Amniotic stem cell (primary cell): ENCODE measurements around the gene ANO10.
"Not testable (repeated sequence)": the region's sequence is repeated elsewhere in the genome, so short reads cannot be mapped to it uniquely, and the experiment has no call there.

Source experiments
- DNase-seq: peaks from one replicate; lab custom pipeline; 2025; lab: John Stamatoyannopoulos, UW

The ANO10 gene

GRCh38 chr3:43627360-43627759 lies 5.5 kb upstream of the ANO10 start:
- no peak for DNase-seq

DNA sequence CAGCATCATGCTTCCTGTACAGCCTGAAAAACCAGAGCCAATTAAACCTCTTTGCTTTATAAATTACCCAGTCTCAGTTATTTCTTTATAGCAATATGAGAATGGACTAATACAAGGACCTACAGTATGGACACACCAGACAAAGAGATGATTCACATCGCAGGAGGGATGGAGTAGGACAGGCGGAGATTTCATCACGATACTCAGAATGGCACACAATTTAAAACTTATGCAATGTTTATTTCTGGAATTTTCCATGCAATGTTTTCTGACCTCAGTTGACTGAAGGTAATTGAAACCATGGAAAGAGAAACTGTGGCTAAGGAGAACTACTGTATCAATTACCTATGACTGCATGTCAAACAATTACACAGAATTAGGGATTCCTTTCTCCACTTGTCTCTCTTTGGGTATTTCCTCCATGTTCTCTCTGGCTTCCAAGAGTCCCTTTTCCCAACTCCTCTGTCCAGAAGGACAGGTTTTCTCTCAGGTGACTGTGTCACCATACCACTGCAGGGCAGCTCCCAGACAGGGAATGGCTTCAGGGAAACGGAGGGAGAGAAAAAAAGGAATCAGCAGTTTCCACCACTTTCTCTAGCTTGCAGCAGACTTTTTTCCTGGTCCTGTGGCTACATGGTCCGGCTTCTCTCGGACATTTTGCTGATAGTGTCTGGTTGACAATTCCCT lies 3.0 kb upstream of the ANO10 start:
- no peak for DNase-seq

DNA sequence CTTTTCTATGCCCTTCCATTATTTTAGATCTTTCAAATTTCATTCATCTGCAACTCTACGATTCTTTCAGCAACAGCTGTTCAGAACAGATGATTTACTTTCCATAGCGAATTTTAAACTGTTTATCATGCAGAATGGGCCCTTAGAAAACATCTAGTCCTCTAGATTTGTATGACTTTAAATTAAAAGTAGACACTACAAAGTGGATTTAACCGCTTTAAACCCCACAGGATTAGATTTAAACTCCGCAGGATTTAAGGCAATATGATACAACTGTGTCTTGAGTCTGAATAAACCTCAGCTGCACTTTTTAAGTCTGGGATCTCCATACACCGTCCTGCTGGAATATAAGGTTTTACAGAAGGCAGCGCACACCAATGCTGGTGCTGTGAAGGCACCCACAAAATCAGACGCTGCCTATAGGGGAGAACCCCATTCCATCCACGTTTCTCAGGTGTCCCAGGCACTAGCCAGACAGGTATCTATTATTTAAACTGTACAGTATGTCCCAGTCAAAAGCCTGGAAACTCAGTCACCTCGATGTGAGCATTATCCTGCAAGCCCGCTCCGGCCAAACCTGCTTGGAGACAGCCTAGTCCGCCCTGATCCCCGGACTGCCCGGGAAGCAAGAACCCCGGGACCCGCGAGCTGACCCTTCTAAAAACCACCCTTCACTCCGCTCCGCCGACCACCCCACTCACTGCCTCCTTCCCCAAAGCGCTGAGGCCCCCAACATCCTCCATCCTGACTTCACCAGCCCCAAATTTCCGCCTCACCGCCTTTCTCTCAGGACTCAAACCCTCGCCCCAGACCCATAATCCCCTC lies 768 bp downstream of the ANO10 start:
- no peak for DNase-seq

GRCh38 chr3:43619588-43619987 lies 2.2 kb downstream of the ANO10 start:
- no peak for DNase-seq

GRCh38 chr3:43618142-43618541 lies 3.7 kb downstream of the ANO10 start:
- DNase-seq = no peak

GRCh38 chr3:43616034-43616433 lies 5.8 kb downstream of the ANO10 start:
- DNase-seq = no peak

DNA sequence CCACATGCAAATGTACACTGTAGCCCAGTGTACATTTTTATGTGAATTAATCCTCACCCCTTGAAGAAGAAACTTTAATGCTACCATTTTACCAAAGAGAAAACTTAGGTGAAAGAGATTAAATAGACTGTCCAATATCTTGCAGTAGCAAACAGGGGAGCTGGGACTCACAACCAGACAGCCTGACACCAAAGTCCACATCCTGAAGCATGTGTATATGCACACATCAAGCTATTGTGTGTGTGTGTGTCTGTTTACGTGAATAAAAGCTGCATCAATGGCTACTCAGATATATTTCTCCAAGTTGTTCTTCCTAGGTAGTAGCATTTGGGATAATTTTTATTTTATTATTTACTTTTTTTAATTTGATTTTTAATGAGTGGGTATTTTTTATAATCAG lies 6.7 kb downstream of the ANO10 start:
- DNase-seq = no peak

- no peak for DNase-seq
Observed at GRCh38 chr3:43613976-43614375, 7.8 kb downstream of the ANO10 start.

GRCh38 chr3:43612419-43612818 lies 9.4 kb downstream of the ANO10 start:
- no peak for DNase-seq

DNA sequence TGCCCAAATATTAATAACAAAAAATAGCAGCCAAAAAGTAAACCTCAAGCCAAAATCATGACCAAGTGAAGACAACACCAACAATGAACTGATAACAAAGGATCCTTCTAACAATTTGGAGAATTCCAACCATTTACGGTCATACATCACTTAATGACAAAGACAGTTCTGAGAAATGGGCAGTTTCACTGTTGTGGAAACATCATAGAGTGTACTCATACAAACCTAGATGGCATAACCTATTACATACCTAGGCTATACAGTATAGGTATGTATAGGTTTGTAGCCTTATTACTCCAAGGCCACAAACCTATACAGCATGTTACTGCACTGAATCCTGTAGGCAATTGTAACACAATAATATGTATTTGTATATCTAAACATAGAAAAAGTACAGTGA lies 12.4 kb downstream of the ANO10 start:
- DNase-seq = no peak

- no peak for DNase-seq
Observed at GRCh38 chr3:43608751-43609150, 13.1 kb downstream of the ANO10 start.

DNA sequence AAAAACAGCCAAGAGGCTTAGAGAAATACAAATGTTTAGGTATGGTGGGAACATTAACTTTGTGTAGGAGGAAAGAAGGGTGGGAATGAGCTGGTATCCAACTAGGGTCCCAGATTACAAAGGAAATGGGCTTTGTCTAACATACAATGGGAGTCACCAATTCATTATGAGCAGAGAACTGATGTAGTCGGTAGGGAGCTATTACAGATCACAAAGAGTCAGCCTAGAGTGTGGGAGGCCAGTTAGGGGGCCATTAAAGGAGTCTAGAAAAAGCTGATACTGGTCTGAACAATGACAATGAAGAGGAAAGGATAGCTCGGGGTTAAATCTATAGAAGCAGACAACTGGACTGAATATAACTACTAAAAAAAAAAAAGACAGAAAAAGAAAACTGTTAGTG lies 15.5 kb downstream of the ANO10 start:
- DNase-seq = no peak

- DNase-seq = not testable (repeated sequence)
Observed at GRCh38 chr3:43599959-43600358, 21.9 kb downstream of the ANO10 start.

DNA sequence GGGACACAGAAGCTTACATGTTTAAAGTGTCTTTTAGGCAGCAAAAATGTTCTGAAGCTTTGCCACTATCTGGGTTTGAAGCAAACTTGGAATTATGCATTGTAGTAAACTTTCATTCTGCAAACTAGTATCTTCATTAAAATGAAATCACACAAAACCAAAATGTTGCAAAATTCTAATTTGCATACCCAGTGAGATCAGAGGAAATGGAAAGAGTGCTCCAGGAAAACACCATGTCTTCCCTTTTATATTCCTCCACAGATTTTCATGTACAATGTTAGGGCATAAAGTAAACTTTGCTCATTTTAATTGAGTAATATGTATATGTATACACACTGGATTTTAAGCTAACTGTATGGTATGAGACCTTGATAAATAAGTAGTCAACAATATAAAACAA lies 23.9 kb downstream of the ANO10 start:
- no peak for DNase-seq

DNA sequence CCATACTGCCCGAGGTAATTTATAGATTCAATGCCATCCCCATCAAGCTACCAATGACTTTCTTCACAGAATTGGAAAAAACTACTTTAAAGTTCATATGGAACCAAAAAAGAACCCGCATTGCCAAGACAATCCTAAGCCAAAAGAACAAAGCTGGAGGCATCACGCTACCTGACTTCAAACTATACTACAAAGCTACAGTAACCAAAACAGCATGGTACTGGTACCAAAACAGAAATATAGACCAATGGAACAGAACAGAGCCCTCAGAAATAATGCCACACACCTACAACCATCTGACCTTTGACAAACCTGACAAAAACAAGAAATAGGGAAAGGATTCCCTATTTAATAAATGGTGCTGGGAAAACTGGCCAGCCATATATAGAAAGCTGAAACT lies 25.6 kb downstream of the ANO10 start:
- DNase-seq = not testable (repeated sequence)

GRCh38 chr3:43595280-43595679 lies 26.5 kb downstream of the ANO10 start:
- DNase-seq = not testable (repeated sequence)

DNA sequence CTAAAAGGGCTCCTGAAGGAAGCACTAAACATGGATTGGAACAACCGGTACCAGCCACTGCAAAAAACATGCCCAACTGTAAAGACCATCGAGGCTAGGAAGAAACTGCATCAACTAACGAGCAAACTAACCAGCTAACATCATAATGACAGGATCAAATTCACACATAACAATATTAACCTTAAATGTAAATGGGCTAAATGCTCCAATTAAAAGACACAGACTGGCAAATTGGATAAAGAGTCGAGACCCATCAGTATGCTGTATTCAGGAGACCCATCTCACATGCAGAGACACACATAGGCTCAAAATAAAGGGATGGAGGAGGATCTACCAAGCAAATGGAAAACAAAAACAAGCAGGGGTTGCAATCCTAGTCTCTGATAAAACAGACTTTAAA lies 28.2 kb downstream of the ANO10 start:
- DNase-seq = not testable (repeated sequence)

DNA sequence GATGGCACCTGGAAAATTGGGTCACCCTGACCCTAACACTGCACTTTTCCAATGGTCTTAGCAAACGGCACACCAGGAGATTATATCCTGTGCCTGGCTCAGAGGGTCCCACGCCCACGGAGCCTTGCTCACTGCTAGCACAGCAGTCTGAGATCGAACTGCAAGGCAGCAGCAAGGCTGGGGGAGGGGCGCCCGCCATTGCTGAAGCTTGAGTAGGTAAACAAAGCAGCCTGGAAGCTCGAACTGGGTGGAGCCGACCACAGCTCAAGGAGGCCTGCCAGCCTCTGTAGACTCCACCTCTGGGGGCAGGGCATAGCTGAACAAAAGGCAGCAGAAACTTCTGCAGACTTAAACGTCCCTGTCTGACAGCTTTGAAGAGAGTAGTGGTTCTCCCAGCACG lies 29.9 kb downstream of the ANO10 start:
- DNase-seq = not testable (repeated sequence)

DNA sequence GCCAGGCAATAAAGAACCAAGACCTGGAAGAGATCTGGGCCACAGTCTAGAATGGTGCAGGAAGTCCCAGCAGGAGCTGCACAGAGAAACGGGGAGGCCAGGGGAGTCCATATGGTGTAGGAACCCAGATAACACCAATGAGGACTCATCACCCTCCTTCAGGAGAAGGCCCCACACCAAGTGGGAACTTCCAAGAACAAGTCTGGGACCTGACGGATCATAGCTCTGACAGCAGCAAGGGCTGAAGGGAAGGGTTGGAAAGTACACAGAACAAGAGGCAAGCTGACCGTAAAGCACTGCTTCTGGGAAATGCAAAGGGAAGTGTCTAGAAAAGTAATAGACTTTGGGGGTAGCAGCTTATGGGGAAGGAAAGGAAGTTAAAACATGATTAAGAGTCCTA lies 34.5 kb downstream of the ANO10 start:
- no peak for DNase-seq

GRCh38 chr3:43584043-43584826 lies 37.6 kb downstream of the ANO10 start:
- DNase-seq = no peak

DNA sequence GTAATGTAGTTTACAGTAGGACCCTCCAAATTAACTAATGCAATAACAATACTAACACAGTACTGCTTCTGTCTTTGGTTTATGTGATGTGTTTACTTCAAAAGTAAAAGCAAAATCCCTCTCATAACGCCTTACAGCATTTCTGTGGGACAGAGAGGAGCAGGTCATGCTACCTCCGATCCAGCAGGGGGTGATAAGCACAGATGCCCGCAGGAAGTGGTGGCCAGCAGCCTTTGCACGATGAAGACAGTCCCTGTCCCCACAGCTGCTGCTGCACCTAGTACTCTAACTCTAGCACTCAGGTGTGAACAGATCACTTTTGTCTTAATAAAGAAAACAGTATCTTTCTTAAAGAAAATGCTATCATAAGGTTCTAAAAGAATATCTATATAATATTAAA lies 38.3 kb downstream of the ANO10 start:
- no peak for DNase-seq

GRCh38 chr3:43582866-43583265 lies 38.9 kb downstream of the ANO10 start:
- no peak for DNase-seq

DNA sequence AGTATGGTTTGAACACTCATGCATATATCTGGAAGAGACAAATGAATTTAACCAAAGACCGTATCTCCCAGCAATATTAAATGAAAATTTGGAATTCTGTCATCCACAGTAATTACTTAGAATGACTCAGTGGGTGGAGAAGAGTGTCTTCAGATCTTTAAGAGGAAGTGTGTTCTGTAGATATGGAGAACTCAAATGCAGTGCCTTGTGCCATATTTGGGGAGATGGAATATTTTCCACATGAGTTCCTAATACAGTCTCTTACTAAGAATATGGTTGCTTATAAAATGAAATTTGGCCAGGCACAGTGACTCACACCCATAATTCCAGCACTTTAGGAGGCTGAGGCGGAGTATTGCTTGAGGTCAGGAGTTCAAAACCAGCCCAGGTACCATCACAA lies 40.5 kb downstream of the ANO10 start:
- peak; percentile 6 for DNase-seq
